C4-2B (cell line): ENCODE results near the gene DLG2.

Experiments
- CTCF ChIP-seq: fragments of 450-650 bp; conservative IDR thresholded peaks from 2 replicates; pipeline ENCODE4 v1.5.1; 2017; ENCODE audit warnings: mild to moderate bottlenecking
- ZFX ChIP-seq: fragments of 450-650 bp; IDR thresholded peaks from 2 replicates; pipeline ENCODE4 v1.6.1; 2017

- TF ChIP-seq CTCF (no peak), ZFX (no peak)
Observed at GRCh38 chr11:83711106-83711527, 1916.0 kb downstream of the DLG2 start.
